ENCODE measurements around the gene FAM78B.

The FAM78B gene

DNA sequence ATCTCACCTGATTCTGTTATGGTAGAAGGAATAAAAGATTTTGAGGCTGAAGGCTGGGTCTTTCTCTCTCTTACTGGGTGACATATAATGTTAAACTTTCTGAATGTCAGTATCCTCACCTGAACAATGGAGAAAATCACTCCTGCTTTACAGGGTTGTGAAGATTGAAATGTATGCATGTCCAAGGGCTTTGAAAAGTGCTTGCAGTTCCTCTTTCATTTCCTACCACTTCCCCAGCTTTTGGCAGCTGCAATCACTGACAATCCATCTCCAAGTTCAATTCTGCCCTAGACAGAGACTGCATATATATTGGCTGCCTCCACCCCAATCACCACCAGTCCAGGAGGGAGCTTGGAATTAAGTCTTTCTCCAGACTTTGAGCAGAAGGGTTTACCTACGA lies 39.8 kb downstream of the FAM78B start:
- no peak for TF ChIP-seq TEAD4 (IDR thresholded peaks at IDR 0.05)
- no peak for TF ChIP-seq RAD21 (IDR thresholded peaks at IDR 0.05; ENCODE audit: low read depth)
- no peak for TF ChIP-seq CEBPB (IDR thresholded peaks at IDR 0.05)
- no peak for TF ChIP-seq YY1 (IDR thresholded peaks at IDR 0.05; ENCODE audit: low read depth)
- no peak for TF ChIP-seq CREB1 (IDR thresholded peaks at IDR 0.05; ENCODE audit: low read depth)
- no peak for TF ChIP-seq REST (IDR thresholded peaks at IDR 0.05; ENCODE audit: low read depth)
- TF ChIP-seq EP300 (IDR thresholded peaks at IDR 0.05; ENCODE audit: borderline replicate concordance) = no peak
- TF ChIP-seq FOXM1 (IDR thresholded peaks at IDR 0.05; ENCODE audit: borderline replicate concordance, low read depth) = no peak
- no peak for TF ChIP-seq ZBTB7A (IDR thresholded peaks at IDR 0.05; ENCODE audit: low read depth)
- TF ChIP-seq, protein P1, sequence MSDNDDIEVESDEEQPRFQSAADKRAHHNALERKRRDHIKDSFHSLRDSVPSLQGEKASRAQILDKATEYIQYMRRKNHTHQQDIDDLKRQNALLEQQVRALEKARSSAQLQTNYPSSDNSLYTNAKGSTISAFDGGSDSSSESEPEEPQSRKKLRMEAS (IDR thresholded peaks at IDR 0.05) = no peak
- no peak for TF ChIP-seq NFIC (IDR thresholded peaks at IDR 0.05)
- no peak for TF ChIP-seq TAF1 (IDR thresholded peaks at IDR 0.05; ENCODE audit: low read depth)
- no peak for TF ChIP-seq USF1 (IDR thresholded peaks at IDR 0.05)
- no peak for TF ChIP-seq EGR1 (IDR thresholded peaks at IDR 0.05)

- TF ChIP-seq NFIC (IDR thresholded peaks at IDR 0.05) = no peak
- TF ChIP-seq TCF12 (IDR thresholded peaks at IDR 0.05; ENCODE audit: low read depth) = no peak
- TF ChIP-seq EP300 (IDR thresholded peaks at IDR 0.05; ENCODE audit: borderline replicate concordance) = no peak
- TF ChIP-seq, protein P1 (IDR thresholded peaks at IDR 0.05) = no peak
- TF ChIP-seq TAF1 (IDR thresholded peaks at IDR 0.05; ENCODE audit: low read depth) = no peak
- TF ChIP-seq EGR1 (IDR thresholded peaks at IDR 0.05) = no peak
Observed at GRCh38 chr1:166122873-166123466, 43.8 kb downstream of the FAM78B start.

GRCh38 chr1:166121010-166121409 lies 45.8 kb downstream of the FAM78B start:
- TF ChIP-seq TAF1 (IDR thresholded peaks at IDR 0.05; ENCODE audit: low read depth) = no peak
- TF ChIP-seq, protein P1 (IDR thresholded peaks at IDR 0.05) = no peak

GRCh38 chr1:166120281-166120680 lies 46.5 kb downstream of the FAM78B start:
- TF ChIP-seq EGR1 (IDR thresholded peaks at IDR 0.05) = no peak
- no peak for TF ChIP-seq FOXM1 (IDR thresholded peaks at IDR 0.05; ENCODE audit: borderline replicate concordance, low read depth)
- TF ChIP-seq TAF1 (IDR thresholded peaks at IDR 0.05; ENCODE audit: low read depth) = no peak
- no peak for TF ChIP-seq REST (IDR thresholded peaks at IDR 0.05; ENCODE audit: low read depth)
- no peak for TF ChIP-seq YY1 (IDR thresholded peaks at IDR 0.05; ENCODE audit: low read depth)
- no peak for TF ChIP-seq RAD21 (IDR thresholded peaks at IDR 0.05; ENCODE audit: low read depth)
- no peak for TF ChIP-seq TEAD4 (IDR thresholded peaks at IDR 0.05)
- no peak for TF ChIP-seq USF1 (IDR thresholded peaks at IDR 0.05)
- TF ChIP-seq, protein P1 (IDR thresholded peaks at IDR 0.05) = no peak
- TF ChIP-seq ZBTB7A (IDR thresholded peaks at IDR 0.05; ENCODE audit: low read depth) = no peak
- no peak for TF ChIP-seq EP300 (IDR thresholded peaks at IDR 0.05; ENCODE audit: borderline replicate concordance)
- no peak for TF ChIP-seq TCF12 (IDR thresholded peaks at IDR 0.05; ENCODE audit: low read depth)
- no peak for TF ChIP-seq CREB1 (IDR thresholded peaks at IDR 0.05; ENCODE audit: low read depth)
- no peak for TF ChIP-seq NFIC (IDR thresholded peaks at IDR 0.05)
- no peak for TF ChIP-seq CEBPB (IDR thresholded peaks at IDR 0.05)

DNA sequence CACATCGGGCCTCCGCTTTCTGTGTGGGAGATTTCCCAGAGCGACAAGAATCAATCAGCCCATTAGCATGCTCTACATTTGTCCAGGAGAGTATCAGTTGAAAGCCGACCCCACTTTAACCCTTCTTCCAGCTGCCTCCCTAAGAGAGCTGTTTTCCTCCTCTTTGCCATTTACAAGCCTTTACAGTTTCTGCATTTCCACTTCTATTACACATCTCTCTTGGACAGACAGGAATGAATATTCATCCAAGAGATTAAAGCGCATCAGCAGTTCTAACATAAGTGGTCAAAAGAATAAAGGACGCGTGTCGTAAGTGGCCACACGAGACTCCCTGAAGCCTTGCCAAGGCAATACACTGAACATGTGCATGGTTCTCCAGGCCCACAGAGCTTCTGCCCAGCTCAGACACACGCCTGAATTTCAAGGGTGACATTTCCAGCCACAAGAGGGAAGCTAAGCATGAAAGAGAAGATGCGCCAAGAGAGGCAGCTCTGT lies 47.3 kb downstream of the FAM78B start:
- TF ChIP-seq EP300 (IDR thresholded peaks at IDR 0.05; ENCODE audit: borderline replicate concordance) = no peak
- TF ChIP-seq CREB1 (IDR thresholded peaks at IDR 0.05; ENCODE audit: low read depth) = no peak
- no peak for TF ChIP-seq NFIC (IDR thresholded peaks at IDR 0.05)
- TF ChIP-seq FOXM1 (IDR thresholded peaks at IDR 0.05; ENCODE audit: borderline replicate concordance, low read depth) = no peak
- no peak for TF ChIP-seq ZBTB7A (IDR thresholded peaks at IDR 0.05; ENCODE audit: low read depth)
- TF ChIP-seq REST (IDR thresholded peaks at IDR 0.05; ENCODE audit: low read depth) = no peak
- no peak for TF ChIP-seq YY1 (IDR thresholded peaks at IDR 0.05; ENCODE audit: low read depth)
- no peak for TF ChIP-seq TAF1 (IDR thresholded peaks at IDR 0.05; ENCODE audit: low read depth)
- TF ChIP-seq TEAD4 (IDR thresholded peaks at IDR 0.05) = no peak
- TF ChIP-seq TCF12 (IDR thresholded peaks at IDR 0.05; ENCODE audit: low read depth) = no peak
- no peak for TF ChIP-seq USF1 (IDR thresholded peaks at IDR 0.05)
- TF ChIP-seq CEBPB (IDR thresholded peaks at IDR 0.05) = no peak
- TF ChIP-seq, protein P1 (IDR thresholded peaks at IDR 0.05) = no peak
- TF ChIP-seq RAD21 (IDR thresholded peaks at IDR 0.05; ENCODE audit: low read depth) = no peak
- no peak for TF ChIP-seq EGR1 (IDR thresholded peaks at IDR 0.05)

Data from Ishikawa (cell line).